Measurements from ENCODE around the gene KCNC4. TPM values are rescaled to one million over a fixed set of nuclear protein-coding genes. Genes with fewer than 3 reads are reported as not detected.

The KCNC4 gene
- total and polyA plus RNA-seq, 2 of the 4 experiments (the other 2 are of a cell fraction): 0.18 to 2.3 TPM

DNA sequence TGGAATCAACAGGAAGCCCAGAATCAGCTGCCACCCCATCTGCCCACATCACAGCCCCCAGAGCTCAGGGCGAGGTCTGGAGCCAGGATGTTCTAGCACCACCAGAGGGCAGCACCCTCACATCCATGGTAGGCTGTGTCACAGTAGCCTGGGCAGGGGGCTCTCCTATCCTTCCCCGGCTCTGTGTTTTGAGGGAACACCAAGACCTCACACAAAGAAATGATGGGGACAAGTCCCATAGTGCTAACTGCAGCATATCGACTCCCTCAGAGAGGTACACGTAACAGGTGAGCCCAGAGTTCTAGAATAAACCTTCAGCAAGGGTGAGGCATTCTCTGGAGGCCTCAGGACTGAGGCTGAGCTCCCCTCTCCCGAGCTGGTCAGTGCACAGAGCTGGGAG, 2.3 kb upstream of the KCNC4 start:
- Histone ChIP-seq H4K5ac (ENCODE audit: low read depth, low read length) (no peak overlapping the region), H4K91ac (ENCODE audit: insufficient read depth, low read depth, low read length) (no peak overlapping the region), H3K36me3 (ENCODE audit: control insufficient read depth, insufficient read depth, low read length) (no peaks in the 10 kb centered on the region), H3K9ac (ENCODE audit: low read depth, low read length) (no peak overlapping the region), H3K9me3 (ENCODE audit: control insufficient read depth, insufficient read depth, low read length) (no peaks in the 10 kb centered on the region), H3K56ac (ENCODE audit: extremely low read depth, insufficient read depth, low read length) (no peak overlapping the region), H3K27ac (ENCODE audit: insufficient read depth, low read length) (no peak overlapping the region), H2AFZ (replicated peaks; ENCODE audit: low read length, poor library complexity) (peak overlapping the region; percentile 11), H3K23ac (ENCODE audit: low read depth, low read length) (no peak overlapping the region), H3K4ac (ENCODE audit: low read depth, low read length) (no peak overlapping the region), H2BK15ac (ENCODE audit: low read depth, low read length) (no peak overlapping the region), H3K9me1 (ENCODE audit: insufficient read depth, low read length) (no peaks in the 10 kb centered on the region), H3K18ac (ENCODE audit: low read depth, low read length) (no peak overlapping the region), H3K79me1 (ENCODE audit: low read depth in 1 of 2, low read length in 2 of 2) (no peaks in the 10 kb centered on the region), H3K4me1 (ENCODE audit: control insufficient read depth, insufficient read depth, low read length) (no peaks in the 10 kb centered on the region), H2AK9ac (replicated peaks; ENCODE audit: low read depth, low read length, poor library complexity) (no peak overlapping the region), H4K8ac (ENCODE audit: low read depth in 2 of 2, low read length in 2 of 2) (no peak overlapping the region), H2BK120ac (ENCODE audit: low read depth, low read length) (no peak overlapping the region), H2BK5ac (ENCODE audit: low read depth, low read length, poor library complexity, severe bottlenecking) (no peak overlapping the region), H4K20me1 (ENCODE audit: insufficient read depth, low read length) (peaks cover 3% of the 10 kb centered on the region), H2AK5ac (ENCODE audit: low read depth, low read length) (0 out of 2 replicates have a peak overlapping the region, but pooled peaks have one; percentile 50), H3K4me3 (ENCODE audit: insufficient read depth, low read depth, low read length) (no peak overlapping the region), H2BK20ac (ENCODE audit: low read depth, low read length) (no peak overlapping the region), H3K27me3 (ENCODE audit: control insufficient read depth, insufficient read depth, low read length) (peaks cover 31% of the 10 kb centered on the region), H3K4me2 (ENCODE audit: low read depth, low read length) (no peak overlapping the region), H3K14ac (replicated peaks; ENCODE audit: low read depth, low read length) (no peak overlapping the region)
- DNase-seq (peak; percentile 38), ATAC-seq (ENCODE audit: low read depth) (peak; percentile 40)
- TF ChIP-seq MXI1 (IDR thresholded peaks at IDR 0.05; ENCODE audit: borderline replicate concordance, low read depth, low read length): no peak
- TF ChIP-seq SMC3 (IDR thresholded peaks at IDR 0.05; ENCODE audit: low read depth, low read length): peak; percentile 96
- no peak for TF ChIP-seq CHD1 (IDR thresholded peaks at IDR 0.05; ENCODE audit: low read depth, low read length)
- TF ChIP-seq POLR2A (IDR thresholded peaks at IDR 0.05; ENCODE audit: low read depth, low read length): 0 out of 2 replicates have a peak, but pooled peaks have one; percentile 26
- TF ChIP-seq, protein P1, sequence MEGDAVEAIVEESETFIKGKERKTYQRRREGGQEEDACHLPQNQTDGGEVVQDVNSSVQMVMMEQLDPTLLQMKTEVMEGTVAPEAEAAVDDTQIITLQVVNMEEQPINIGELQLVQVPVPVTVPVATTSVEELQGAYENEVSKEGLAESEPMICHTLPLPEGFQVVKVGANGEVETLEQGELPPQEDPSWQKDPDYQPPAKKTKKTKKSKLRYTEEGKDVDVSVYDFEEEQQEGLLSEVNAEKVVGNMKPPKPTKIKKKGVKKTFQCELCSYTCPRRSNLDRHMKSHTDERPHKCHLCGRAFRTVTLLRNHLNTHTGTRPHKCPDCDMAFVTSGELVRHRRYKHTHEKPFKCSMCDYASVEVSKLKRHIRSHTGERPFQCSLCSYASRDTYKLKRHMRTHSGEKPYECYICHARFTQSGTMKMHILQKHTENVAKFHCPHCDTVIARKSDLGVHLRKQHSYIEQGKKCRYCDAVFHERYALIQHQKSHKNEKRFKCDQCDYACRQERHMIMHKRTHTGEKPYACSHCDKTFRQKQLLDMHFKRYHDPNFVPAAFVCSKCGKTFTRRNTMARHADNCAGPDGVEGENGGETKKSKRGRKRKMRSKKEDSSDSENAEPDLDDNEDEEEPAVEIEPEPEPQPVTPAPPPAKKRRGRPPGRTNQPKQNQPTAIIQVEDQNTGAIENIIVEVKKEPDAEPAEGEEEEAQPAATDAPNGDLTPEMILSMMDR (conservative IDR thresholded peaks at IDR 0.05; ENCODE audit: low read depth, low read length): peak; percentile 85
- peak; percentile 33; the same call in 1 of the 2 replicates for TF ChIP-seq MAZ (IDR thresholded peaks at IDR 0.05; ENCODE audit: borderline replicate concordance, low read depth, low read length)
- TF ChIP-seq, protein P2, sequence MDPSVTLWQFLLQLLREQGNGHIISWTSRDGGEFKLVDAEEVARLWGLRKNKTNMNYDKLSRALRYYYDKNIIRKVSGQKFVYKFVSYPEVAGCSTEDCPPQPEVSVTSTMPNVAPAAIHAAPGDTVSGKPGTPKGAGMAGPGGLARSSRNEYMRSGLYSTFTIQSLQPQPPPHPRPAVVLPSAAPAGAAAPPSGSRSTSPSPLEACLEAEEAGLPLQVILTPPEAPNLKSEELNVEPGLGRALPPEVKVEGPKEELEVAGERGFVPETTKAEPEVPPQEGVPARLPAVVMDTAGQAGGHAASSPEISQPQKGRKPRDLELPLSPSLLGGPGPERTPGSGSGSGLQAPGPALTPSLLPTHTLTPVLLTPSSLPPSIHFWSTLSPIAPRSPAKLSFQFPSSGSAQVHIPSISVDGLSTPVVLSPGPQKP (IDR thresholded peaks at IDR 0.05; ENCODE audit: borderline replicate concordance, low read depth, low read length): no peak
- TF ChIP-seq RAD21 (IDR thresholded peaks at IDR 0.05; ENCODE audit: low read length): peak; percentile 89
- intact Hi-C loops (cut with micrococcal nuclease) (loop anchor here (1.0 kb wide), 3 partner anchors 104 to 288 kb away; no protein-coding TSS in a partner anchor), dilution Hi-C loops (cut with HindIII; ENCODE audit: low sequenced_read_pairs, unreplicated experiment) (no loop called here), in situ Hi-C loops (cut with MboI; ENCODE audit: low sequenced_read_pairs) (loop anchor here (10.0 kb wide), 1 partner anchor 207 kb away; no protein-coding TSS in a partner anchor)
- ChIA-PET POLR2A (ENCODE audit: unreplicated experiment) (no interaction called here), CTCF (interaction anchor here (0.7 to 4.7 kb wide), 15 partner anchors 8 to 288 kb away, joined by 3 to 68 read pairs (median 5); no protein-coding TSS in a partner anchor)
- BruUV-seq (replicated peaks): no TSS peak
- WGBS, 2 experiments (ENCODE audit: extremely low coverage in 2 of 2, insufficient read length in 1 of 2): 25% methylated on average over 3 of the region's 5 CpGs; no CpG with 5 or more reads in 1 of the 2 experiments
